ENCODE results near the gene CAPN11. TPM values are rescaled to one million over a fixed set of nuclear protein-coding genes. Genes with fewer than 3 reads are reported as not detected.
A peak's percentile ranks its signal among the peaks of the same experiment; 100 is the strongest.

The CAPN11 gene
- total RNA-seq, 1 experiment from 2014 or later, result not detected

- no peak for TF ChIP-seq EZH2phosphoT487 (IDR thresholded peaks at IDR 0.05; ENCODE audit: borderline replicate concordance)
- no peak for TF ChIP-seq ATF3 (IDR thresholded peaks at IDR 0.05)
- TF ChIP-seq YY1 (IDR thresholded peaks at IDR 0.05; ENCODE audit: extremely low read depth, insufficient replicate concordance, low read depth, low read length), result no peak
- TF ChIP-seq TCF7L2 (IDR thresholded peaks at IDR 0.05; ENCODE audit: borderline replicate concordance, extremely low read depth, insufficient read depth, insufficient read length), result no peak
- TF ChIP-seq SRF (IDR thresholded peaks at IDR 0.05; ENCODE audit: low read depth), result no peak
- no peak for TF ChIP-seq SIN3A (IDR thresholded peaks at IDR 0.05; ENCODE audit: low read depth)
- TF ChIP-seq EZH2 (IDR thresholded peaks at IDR 0.05), result no peak
- no peak for TF ChIP-seq POLR2A (IDR thresholded peaks at IDR 0.05; ENCODE audit: borderline replicate concordance, extremely low read depth, insufficient read depth, insufficient read length)
- TF ChIP-seq RAD21 (IDR thresholded peaks at IDR 0.05; ENCODE audit: low read depth), result no peak
- no peak for TF ChIP-seq ELF1 (IDR thresholded peaks at IDR 0.05; ENCODE audit: borderline replicate concordance, low read depth)
- no peak for TF ChIP-seq CEBPB (IDR thresholded peaks at IDR 0.05; ENCODE audit: low read depth)
- no peak for TF ChIP-seq POLR2AphosphoS5 (IDR thresholded peaks at IDR 0.05; ENCODE audit: low read depth, low read length)
- TF ChIP-seq ZNF274 (IDR thresholded peaks at IDR 0.05; ENCODE audit: low read depth, low read length), result no peak
- TF ChIP-seq JUND (IDR thresholded peaks at IDR 0.05), result no peak
- TF ChIP-seq ZFX (IDR thresholded peaks at IDR 0.05), result no peak
- TF ChIP-seq MAX (IDR thresholded peaks at IDR 0.05), result no peak
- no peak for TF ChIP-seq CTCF (IDR thresholded peaks at IDR 0.05 in 2 of 3, conservative IDR thresholded peaks at IDR 0.05 in 1 of 3; ENCODE audit: borderline replicate concordance in 1 of 3, insufficient read depth in 1 of 3, low read depth in 2 of 3, low read length in 2 of 3)
- no peak for TF ChIP-seq FOSL1 (IDR thresholded peaks at IDR 0.05; ENCODE audit: low read depth)
- peak overlapping the region; percentile 93 for H3K4me2 ChIP-seq (ENCODE audit: low read length)
- CTCF ChIA-PET, result interaction anchor here (0.7 to 3.7 kb wide), 6 partner anchors 10 to 78 kb away, joined by 3 to 22 read pairs (median 4); no protein-coding TSS in a partner anchor
- H3K4me1 ChIP-seq (ENCODE audit: control insufficient read depth in 1 of 2, insufficient read depth in 2 of 2, low read length in 2 of 2), result peaks cover 32 to 55% of the 10 kb centered on the region in 2 experiments
- H3K9me2 ChIP-seq (ENCODE audit: insufficient read depth), result no peaks in the 10 kb centered on the region
- POLR2A ChIA-PET, result interaction anchor here (1.2 to 3.0 kb wide), 2 partner anchors 16 to 21 kb away, joined by 3 to 27 read pairs; partner anchors contain the start of gene HSP90AB1
- DNase-seq (ENCODE audit: low read depth, low spot score) (no peak), ATAC-seq (no peak)
- no peaks in the 10 kb centered on the region for H3K9me3 ChIP-seq (ENCODE audit: control insufficient read depth in 1 of 2, insufficient read depth in 1 of 2, low read depth in 1 of 2, low read length in 2 of 2)
- H3K79me2 ChIP-seq (ENCODE audit: insufficient read depth, low read length), result peaks cover 55% of the 10 kb centered on the region
- peak overlapping the region; percentile 65 to 74 for H3K4me3 ChIP-seq (replicated peaks in 1 of 2; ENCODE audit: low read depth in 1 of 2, low read length in 2 of 2)
- peaks cover 2 to 20% of the 10 kb centered on the region in 2 experiments; a peak in 2 of 4 replicates for H3K36me3 ChIP-seq (ENCODE audit: control insufficient read depth in 1 of 2, insufficient read depth in 2 of 2, low read length in 2 of 2)
- RAD21 ChIA-PET (ENCODE audit: low non-redundant PET in 1 of 2, low total read pairs in 2 of 2, uncharacterized antibody in 2 of 2, unreplicated experiment in 2 of 2), result no interaction called here
- intact Hi-C loops (cut with micrococcal nuclease), result no loop called here
- no peak overlapping the region; the same call in 1 of the 2 replicates for H3K27ac ChIP-seq (ENCODE audit: low read depth, low read length)
- no peaks in the 10 kb centered on the region for H3K27me3 ChIP-seq (ENCODE audit: insufficient read depth, low read length)
- BruUV-seq (replicated peaks), result no TSS peak
- H4K20me1 ChIP-seq (ENCODE audit: insufficient read depth), result peaks cover 4% of the 10 kb centered on the region; the same call in 1 of the 2 replicates
- H2AFZ ChIP-seq (ENCODE audit: low read depth, low read length, poor library complexity, severe bottlenecking), result no peak overlapping the region
- peak overlapping the region; percentile 81 for H3K9ac ChIP-seq (ENCODE audit: low read length)
Measured at GRCh38 chr6:44224965-44225305, 66.3 kb downstream of the CAPN11 start.

Measured in HCT116 (cell line).